Astrocyte (in vitro differentiated cells and primary cell): ENCODE results near the gene GPANK1. TPM values are rescaled to one million over a fixed set of nuclear protein-coding genes. Genes with fewer than 3 reads are reported as not detected.

Experiments
- DNase-seq: peaks from one replicate; pipeline ENCODE4 v3.0.0-alpha.2; 2010; ENCODE audit warnings: low read depth
- FAIRE-seq: peaks from 2 replicates; lab custom pipeline; 2011; peaks lifted over from hg19 to GRCh38; lab: Jason Lieb, UNC
- H2AFZ ChIP-seq: 2 replicates; pipeline ENCODE4 v1.6.0; 2012; ENCODE audit warnings: low read depth, low read length, inconsistent platforms
- H3K27ac ChIP-seq: 2 replicates; pipeline ENCODE4 v1.5.1; 2011; ENCODE audit warnings: low read depth, low read length, inconsistent platforms
- H3K27me3 ChIP-seq: 2 replicates; pipeline ENCODE4 v1.6.0; 2011; ENCODE audit warnings: low read length, inconsistent platforms; ENCODE audit not compliant: insufficient read depth
- H3K36me3 ChIP-seq: 2 replicates; pipeline ENCODE4 v1.5.1; 2011; ENCODE audit warnings: low read length, inconsistent platforms; ENCODE audit not compliant: insufficient read depth
- H3K4me1 ChIP-seq: 2 replicates; pipeline ENCODE4 v1.5.1; 2011; ENCODE audit warnings: low read length, inconsistent platforms; ENCODE audit not compliant: insufficient read depth
- H3K4me2 ChIP-seq: 2 replicates; pipeline ENCODE4 v1.6.0; 2012; ENCODE audit warnings: low read length, inconsistent platforms
- H3K4me3 ChIP-seq: 2 replicates; pipeline ENCODE4 v1.5.1; 2011; ENCODE audit warnings: low read depth, mild to moderate bottlenecking, low read length, inconsistent platforms; ENCODE audit not compliant: insufficient read depth
- H3K79me2 ChIP-seq: 2 replicates; pipeline ENCODE4 v1.6.0; 2012; ENCODE audit warnings: mild to moderate bottlenecking, low read length, inconsistent platforms; ENCODE audit not compliant: insufficient read depth
- H3K9ac ChIP-seq: 2 replicates; pipeline ENCODE4 v1.6.0; 2012; ENCODE audit warnings: mild to moderate bottlenecking, low read length, inconsistent platforms
- H3K9me3 ChIP-seq: 2 replicates; pipeline ENCODE4 v1.5.1; 2012; ENCODE audit warnings: low read depth, mild to moderate bottlenecking, low read length, inconsistent platforms; ENCODE audit not compliant: insufficient read depth
- H4K20me1 ChIP-seq: 2 replicates; pipeline ENCODE4 v1.6.0; 2012; ENCODE audit warnings: low read length, inconsistent platforms; ENCODE audit not compliant: insufficient read depth
- H3K27ac Mint-ChIP-seq: one replicate; pipeline ENCODE4 v1.8.0; 2021; ENCODE audit warnings: mild to moderate bottlenecking, mixed read lengths; ENCODE audit not compliant: unreplicated experiment
- H3K27me3 Mint-ChIP-seq: one replicate; pipeline ENCODE4 v1.8.0; 2021; ENCODE audit warnings: low read depth, mixed read lengths; ENCODE audit not compliant: unreplicated experiment
- H3K36me3 Mint-ChIP-seq: one replicate; pipeline ENCODE4 v1.8.0; 2021; ENCODE audit warnings: low read depth, mixed read lengths; ENCODE audit not compliant: unreplicated experiment
- H3K4me1 Mint-ChIP-seq: one replicate; pipeline ENCODE4 v1.8.0; 2021; ENCODE audit warnings: low read depth, mixed read lengths; ENCODE audit not compliant: unreplicated experiment
- H3K4me3 Mint-ChIP-seq: one replicate; pipeline ENCODE4 v1.8.0; 2021; ENCODE audit warnings: mild to moderate bottlenecking, moderate library complexity, mixed read lengths; ENCODE audit not compliant: unreplicated experiment
- H3K9me3 Mint-ChIP-seq: one replicate; pipeline ENCODE4 v1.8.0; 2021; ENCODE audit warnings: mild to moderate bottlenecking, mixed read lengths; ENCODE audit not compliant: unreplicated experiment
- CTCF ChIP-seq: IDR thresholded peaks from 2 replicates; pipeline ENCODE4 v1.5.1; 2011; ENCODE audit warnings: low read depth, mild to moderate bottlenecking, inconsistent platforms, low read length, moderate library complexity; ENCODE audit not compliant: insufficient read depth
- EZH2 ChIP-seq: IDR thresholded peaks from 2 replicates; pipeline ENCODE4 v1.6.1; 2012; ENCODE audit warnings: mild to moderate bottlenecking, low read length, inconsistent platforms; ENCODE audit not compliant: insufficient read depth
- total RNA-seq: library from RNA; stranded (reverse); gene quantifications from 2 replicates; pipeline ENCODE4 v1.2.1, GENCODE V29; 2021

The GPANK1 gene
- total RNA-seq, 1 donor from 2014 or later, result 13.8 TPM

DNA sequence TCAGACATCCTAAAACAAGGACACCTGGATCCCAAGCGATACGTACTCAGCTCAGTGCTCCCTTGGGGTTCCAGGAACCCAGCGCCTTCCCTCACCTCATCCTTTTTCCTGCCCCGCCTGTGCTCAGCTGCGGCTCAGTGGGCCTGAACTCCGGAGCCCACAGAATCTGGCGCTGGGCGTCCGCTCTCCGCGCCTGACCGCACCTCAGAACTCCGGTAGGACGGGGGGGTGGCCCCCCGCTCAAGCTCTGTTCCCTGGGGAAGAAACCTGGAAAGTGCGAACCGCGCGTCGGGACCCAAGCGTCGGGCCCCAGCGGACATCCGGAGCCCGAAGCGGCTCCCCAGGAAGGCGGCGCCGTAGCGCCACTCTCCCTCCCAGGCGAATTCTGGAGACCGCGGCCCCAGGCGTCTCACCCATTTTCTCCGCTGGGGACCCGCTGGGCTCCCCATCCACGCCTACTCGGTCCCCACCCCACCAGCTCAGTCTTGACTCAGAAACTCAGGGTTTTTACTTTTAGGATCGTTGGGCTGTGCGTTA is 16.4 kb upstream of the GPANK1 start:
- H3K27me3 Mint-ChIP-seq, result peaks cover 12% of the 10 kb centered on the region
- Histone ChIP-seq H3K27ac (peak overlapping the region; percentile 39), H3K79me2 (no peaks in the 10 kb centered on the region), H3K9ac (peak overlapping the region; percentile 76), H3K4me3 (peak overlapping the region; percentile 63), H3K36me3 (peaks cover 3% of the 10 kb centered on the region), H3K27me3 (no peaks in the 10 kb centered on the region), H3K4me2 (peak overlapping the region; percentile 96), H4K20me1 (no peaks in the 10 kb centered on the region), H2AFZ (peak overlapping the region; percentile 68), H3K9me3 (no peaks in the 10 kb centered on the region), H3K4me1 (peaks cover 11% of the 10 kb centered on the region)
- DNase-seq (peak; percentile 10), FAIRE-seq (no peak)
- peaks cover 18% of the 10 kb centered on the region for H3K36me3 Mint-ChIP-seq
- TF ChIP-seq CTCF (no peak), EZH2 (no peak)
- H3K4me1 Mint-ChIP-seq, result peaks cover 7% of the 10 kb centered on the region
- H3K4me3 Mint-ChIP-seq, result peak overlapping the region; percentile 51
- no peak overlapping the region for H3K27ac Mint-ChIP-seq
- no peaks in the 10 kb centered on the region for H3K9me3 Mint-ChIP-seq

DNA sequence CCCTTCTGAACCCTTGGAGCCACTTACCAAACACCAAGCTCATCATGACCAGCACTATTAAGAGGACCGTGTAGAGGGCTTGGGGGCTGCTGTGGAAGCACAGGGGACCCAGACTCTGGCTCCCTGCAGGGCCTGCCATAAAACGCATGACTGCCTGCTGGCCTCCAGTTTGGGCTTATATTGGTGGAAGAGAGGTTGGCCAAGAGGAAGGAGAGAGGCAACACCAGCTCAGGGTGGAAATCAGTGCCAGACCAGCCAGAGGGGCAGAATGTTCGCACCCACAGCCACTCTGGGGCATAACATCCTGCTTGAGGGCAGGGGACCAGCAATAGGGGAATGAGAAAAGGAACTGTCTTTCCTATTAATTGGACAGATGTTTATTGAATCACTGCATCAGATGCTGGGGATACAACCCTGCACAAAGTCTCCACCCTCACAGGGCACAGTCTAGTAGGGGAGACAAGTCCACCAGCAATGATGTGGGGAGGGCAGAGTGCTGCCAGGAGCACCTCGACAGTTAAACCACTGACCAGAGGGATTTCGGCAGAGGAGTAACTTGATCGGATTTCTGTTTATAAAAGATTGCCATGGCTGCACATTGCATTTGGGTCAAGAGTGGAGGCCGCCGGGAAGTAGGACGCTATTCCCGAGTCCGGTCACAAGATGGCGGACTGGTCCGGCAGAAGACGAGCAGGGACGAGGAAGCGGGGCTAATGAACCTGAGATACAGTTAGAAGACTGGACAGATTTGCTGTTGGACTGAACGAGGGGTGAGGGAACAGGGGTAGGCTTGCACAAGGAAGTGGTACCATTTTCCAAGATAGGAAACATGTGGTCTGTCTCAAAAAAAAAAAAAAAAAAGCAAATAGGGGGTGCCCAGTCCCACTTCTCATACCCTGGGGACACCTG is 15.7 kb upstream of the GPANK1 start, which contains the start of gene LY6G5C:
TSS of gene LY6G5C (minus strand) at position 842 of the 909 bp plus-strand sequence. CDS start at position 148, 694 bp downstream.
- H3K4me2 ChIP-seq, result peak within 1 kb of the TSS; percentile 96
- H3K4me1 ChIP-seq, result peaks cover 11% of the 10 kb centered on the region
- H3K79me2 ChIP-seq, result no peaks in the 10 kb centered on the region
- peak within 1 kb of the TSS; percentile 39 for H3K27ac ChIP-seq
- H3K27me3 Mint-ChIP-seq, result peaks cover 12% of the 10 kb centered on the region
- H3K36me3 Mint-ChIP-seq, result peaks cover 11% of the 10 kb centered on the region
- no peaks in the 10 kb centered on the region for H3K27me3 ChIP-seq
- H3K4me3 Mint-ChIP-seq, result peak within 1 kb of the TSS; percentile 51
- no peak within 1 kb of the TSS for H3K27ac Mint-ChIP-seq
- H3K4me3 ChIP-seq, result peak within 1 kb of the TSS; percentile 63
- FAIRE-seq (peak; percentile 29), DNase-seq (peak; percentile 77)
- peak; percentile 57 for TF ChIP-seq CTCF
- no peak for TF ChIP-seq EZH2
- peak within 1 kb of the TSS; percentile 76 for H3K9ac ChIP-seq
- no peaks in the 10 kb centered on the region for H4K20me1 ChIP-seq
- no peaks in the 10 kb centered on the region for H3K9me3 ChIP-seq
- no peaks in the 10 kb centered on the region for H3K9me3 Mint-ChIP-seq
- H2AFZ ChIP-seq, result peak within 1 kb of the TSS; percentile 68
- peaks cover 3% of the 10 kb centered on the region for H3K36me3 ChIP-seq
- peaks cover 7% of the 10 kb centered on the region for H3K4me1 Mint-ChIP-seq
